Measurements from ENCODE around the gene CTNNAL1. TPM values are rescaled to one million over a fixed set of nuclear protein-coding genes. Genes with fewer than 3 reads are reported as not detected.

The CTNNAL1 gene
- total RNA-seq, 4 donors from 2014 or later: 17.8 to 75.4 (median 44.8) TPM

DNA sequence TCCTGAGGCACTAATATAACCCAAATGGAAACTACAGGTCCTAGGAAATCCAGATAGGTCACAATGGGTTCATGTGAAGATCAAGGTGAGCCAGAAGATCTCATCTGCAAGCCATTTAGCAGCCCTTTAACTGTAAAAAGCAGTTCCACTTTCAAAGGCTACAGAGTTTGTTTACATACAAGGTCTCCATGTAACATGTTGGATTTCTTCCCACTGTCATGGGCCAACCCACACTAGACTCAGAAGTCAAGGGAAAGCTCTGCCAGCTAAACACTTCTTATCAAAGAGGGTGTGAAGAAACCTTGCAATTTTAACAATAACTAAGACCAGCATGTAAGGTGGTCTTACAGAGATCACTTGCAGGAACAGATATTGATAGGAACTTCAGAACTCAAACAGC lies 3.8 kb upstream of the CTNNAL1 start:
- in situ Hi-C loops (cut with MboI; ENCODE audit: low sequenced_read_pairs in 4 of 4): loop anchor here in 1 of 4 donors (10.0 kb wide), 1 partner anchor 108 kb away; no protein-coding TSS in a partner anchor
- Histone ChIP-seq H3K27ac (no peak overlapping the region), H3K9me3 (no peaks in the 10 kb centered on the region), H3K4me3 (no peak overlapping the region), H3K36me3 (peaks cover 0 to 9% of the 10 kb centered on the region in 2 donors), H3K27me3 (no peaks in the 10 kb centered on the region), H3K4me1 (peaks cover 25 to 28% of the 10 kb centered on the region in 2 donors)
- intact Hi-C loops (cut with DNase I; ENCODE audit: low total_unique reads): no loop called here
- TF ChIP-seq, protein P1, sequence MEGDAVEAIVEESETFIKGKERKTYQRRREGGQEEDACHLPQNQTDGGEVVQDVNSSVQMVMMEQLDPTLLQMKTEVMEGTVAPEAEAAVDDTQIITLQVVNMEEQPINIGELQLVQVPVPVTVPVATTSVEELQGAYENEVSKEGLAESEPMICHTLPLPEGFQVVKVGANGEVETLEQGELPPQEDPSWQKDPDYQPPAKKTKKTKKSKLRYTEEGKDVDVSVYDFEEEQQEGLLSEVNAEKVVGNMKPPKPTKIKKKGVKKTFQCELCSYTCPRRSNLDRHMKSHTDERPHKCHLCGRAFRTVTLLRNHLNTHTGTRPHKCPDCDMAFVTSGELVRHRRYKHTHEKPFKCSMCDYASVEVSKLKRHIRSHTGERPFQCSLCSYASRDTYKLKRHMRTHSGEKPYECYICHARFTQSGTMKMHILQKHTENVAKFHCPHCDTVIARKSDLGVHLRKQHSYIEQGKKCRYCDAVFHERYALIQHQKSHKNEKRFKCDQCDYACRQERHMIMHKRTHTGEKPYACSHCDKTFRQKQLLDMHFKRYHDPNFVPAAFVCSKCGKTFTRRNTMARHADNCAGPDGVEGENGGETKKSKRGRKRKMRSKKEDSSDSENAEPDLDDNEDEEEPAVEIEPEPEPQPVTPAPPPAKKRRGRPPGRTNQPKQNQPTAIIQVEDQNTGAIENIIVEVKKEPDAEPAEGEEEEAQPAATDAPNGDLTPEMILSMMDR (IDR thresholded peaks at IDR 0.05 in 4 of 5, conservative IDR thresholded peaks at IDR 0.05 in 1 of 5): no peak
- no peak for TF ChIP-seq POLR2A (IDR thresholded peaks at IDR 0.05)
- ATAC-seq (no peak), DNase-seq (no peak)

DNA sequence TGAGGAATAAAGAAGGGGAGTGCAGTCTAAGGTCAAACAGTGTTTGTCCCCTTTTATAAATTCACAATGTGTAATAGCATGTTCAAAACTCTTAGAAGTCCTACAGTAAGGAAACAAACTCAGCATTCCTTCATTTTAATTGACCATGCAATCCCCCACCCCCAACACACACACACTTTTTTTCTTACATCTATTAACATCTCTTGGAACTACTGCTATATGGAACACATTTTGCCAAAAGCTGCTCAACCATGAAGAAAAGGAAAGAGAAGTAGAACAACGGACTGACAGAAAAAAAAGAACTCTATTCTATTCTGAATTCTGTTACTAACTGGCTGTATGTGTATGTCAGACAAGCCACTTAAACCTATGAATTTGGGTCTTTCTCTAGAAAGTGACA lies 2.8 kb upstream of the CTNNAL1 start:
- no peaks in the 10 kb centered on the region for H3K27me3 ChIP-seq
- peaks cover 34% of the 10 kb centered on the region in 2 donors for H3K4me1 ChIP-seq
- intact Hi-C loops (cut with DNase I; ENCODE audit: low total_unique reads): no loop called here
- no peak for DNase-seq
- no peak overlapping the region for H3K27ac ChIP-seq
- in situ Hi-C loops (cut with MboI; ENCODE audit: low sequenced_read_pairs in 4 of 4): loop anchor here in 1 of 4 donors (10.0 kb wide), 1 partner anchor 109 kb away; no protein-coding TSS in a partner anchor
- H3K9me3 ChIP-seq: no peaks in the 10 kb centered on the region
- no peak overlapping the region for H3K4me3 ChIP-seq
- ATAC-seq: no peak
- H3K36me3 ChIP-seq: peaks cover 0 to 9% of the 10 kb centered on the region in 2 donors
- TF ChIP-seq, protein P1 (IDR thresholded peaks at IDR 0.05 in 4 of 5, conservative IDR thresholded peaks at IDR 0.05 in 1 of 5): no peak
- TF ChIP-seq POLR2A (IDR thresholded peaks at IDR 0.05): no peak

DNA sequence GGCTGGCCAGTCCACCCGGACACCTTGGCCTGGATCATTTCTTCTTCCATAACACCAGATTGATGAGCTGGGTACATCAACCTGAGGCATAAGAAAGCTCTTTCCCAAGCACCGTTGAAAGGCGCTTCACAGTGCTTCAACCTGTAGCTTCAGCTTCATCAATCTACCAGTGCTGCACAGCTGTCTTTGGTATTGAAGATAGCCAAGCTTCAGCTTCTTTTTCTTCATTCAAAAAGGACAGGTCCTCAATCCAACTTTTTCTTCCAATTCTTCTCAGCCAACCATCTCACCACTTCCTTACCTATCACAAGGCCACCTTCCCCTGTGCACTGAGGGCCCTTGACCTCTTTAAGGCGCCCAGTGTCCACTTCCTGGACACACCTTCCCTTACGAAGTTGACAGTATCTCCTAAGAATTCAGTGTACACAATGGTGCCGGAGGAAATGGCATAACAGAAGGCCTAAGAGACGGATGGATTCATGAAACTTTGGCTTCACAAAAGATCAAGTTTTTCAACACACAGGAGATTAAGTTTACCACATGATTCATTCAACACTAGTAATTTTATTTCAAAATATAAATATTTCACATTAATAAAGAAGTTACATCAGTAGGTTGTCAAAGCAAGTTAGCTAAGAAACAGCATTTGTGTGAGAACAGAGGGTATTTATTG lies 1.4 kb upstream of the CTNNAL1 start:
- Histone ChIP-seq H3K27ac (peak overlapping the region; percentile 92 to 96 (median 93)), H3K9me3 (no peaks in the 10 kb centered on the region), H3K36me3 (peaks cover 0 to 4% of the 10 kb centered on the region in 2 donors), H3K4me3 (no peak overlapping the region), H3K4me1 (peaks cover 44 to 46% of the 10 kb centered on the region in 2 donors), H3K27me3 (no peaks in the 10 kb centered on the region)
- ATAC-seq (no peak), DNase-seq (no peak)
- in situ Hi-C loops (cut with MboI; ENCODE audit: low sequenced_read_pairs in 4 of 4): loop anchor here in 1 of 4 donors (10.0 kb wide), 1 partner anchor 110 kb away; no protein-coding TSS in a partner anchor
- no peak for TF ChIP-seq POLR2A (IDR thresholded peaks at IDR 0.05)
- intact Hi-C loops (cut with DNase I; ENCODE audit: low total_unique reads): loop anchor here (5.0 kb wide), 1 partner anchor 83 kb away; no protein-coding TSS in a partner anchor

DNA sequence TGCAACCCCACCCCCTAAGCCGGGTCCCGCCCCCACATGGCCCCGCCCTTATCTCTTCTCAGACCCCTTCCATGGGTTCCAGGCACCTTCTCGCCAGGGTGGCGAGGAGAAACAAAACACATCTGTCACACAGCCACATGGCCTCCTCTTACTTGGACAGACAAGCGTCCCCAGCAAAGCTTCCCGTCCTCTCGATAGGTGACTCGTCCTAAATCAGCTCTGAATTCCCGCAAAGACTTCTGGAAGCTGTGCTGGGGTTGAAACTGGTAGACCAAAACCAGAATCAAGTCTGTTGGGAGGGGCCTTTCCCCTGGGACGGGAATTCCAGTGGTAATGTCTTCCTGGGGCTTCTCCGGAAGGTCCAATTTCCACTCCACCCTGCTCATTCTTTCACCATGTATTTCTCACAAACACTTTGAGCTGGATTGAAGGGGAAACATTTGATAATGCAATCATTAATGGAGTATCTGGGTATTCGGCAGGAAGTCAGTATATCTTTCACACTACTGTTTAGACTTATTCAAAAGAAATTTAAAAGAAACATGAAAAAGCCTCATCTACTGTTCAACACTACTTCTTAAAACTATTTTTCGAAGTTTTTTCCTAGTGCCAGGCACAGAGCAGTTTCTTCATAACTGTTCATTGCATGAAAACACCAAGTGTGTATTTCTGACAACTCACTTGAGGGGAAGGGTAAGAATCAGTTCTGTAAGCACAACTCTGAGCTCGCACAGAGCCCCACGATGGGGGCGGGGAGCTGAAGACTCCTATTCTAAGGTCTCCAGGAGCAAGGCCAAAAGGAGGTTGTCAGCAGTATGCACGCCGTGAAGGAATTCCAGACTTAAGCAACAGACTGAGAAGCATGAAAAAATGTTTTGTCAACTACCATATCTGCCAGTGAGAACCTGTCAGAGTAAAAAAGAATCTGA lies 644 bp upstream of the CTNNAL1 start:
- H3K4me3 ChIP-seq: peak overlapping the region; percentile 78 to 96 (median 89)
- H3K27ac ChIP-seq: peak overlapping the region; percentile 92 to 96 (median 93)
- peaks cover 43 to 46% of the 10 kb centered on the region in 2 donors for H3K4me1 ChIP-seq
- TF ChIP-seq POLR2A (IDR thresholded peaks at IDR 0.05): no peak
- TF ChIP-seq, protein P1 (IDR thresholded peaks at IDR 0.05 in 4 of 5, conservative IDR thresholded peaks at IDR 0.05 in 1 of 5): no peak
- H3K9me3 ChIP-seq: no peaks in the 10 kb centered on the region
- ATAC-seq (peak in 1 of 2 donors; percentile 46), DNase-seq (no peak)
- no peaks in the 10 kb centered on the region for H3K27me3 ChIP-seq
- intact Hi-C loops (cut with DNase I; ENCODE audit: low total_unique reads): loop anchor here (2.0 to 5.0 kb wide), 3 partner anchors 79 to 105 kb away; partner anchors contain the start of genes ABITRAM, ELP1 and TMEM245
- in situ Hi-C loops (cut with MboI; ENCODE audit: low sequenced_read_pairs in 4 of 4): loop anchor here in 1 of 4 donors (10.0 kb wide), 1 partner anchor 111 kb away; no protein-coding TSS in a partner anchor
- H3K36me3 ChIP-seq: no peaks in the 10 kb centered on the region

Data from gastrocnemius medialis (tissue), 4 donors.